NCI-H2081 treated with DMSO at 0.1 percent for 48 hours (cell line): ENCODE results near the gene B9D1.

Experiments
- DNase-seq: peaks from one replicate; lab custom pipeline; 2025; lab: John Stamatoyannopoulos, UW

Gene B9D1

DNA sequence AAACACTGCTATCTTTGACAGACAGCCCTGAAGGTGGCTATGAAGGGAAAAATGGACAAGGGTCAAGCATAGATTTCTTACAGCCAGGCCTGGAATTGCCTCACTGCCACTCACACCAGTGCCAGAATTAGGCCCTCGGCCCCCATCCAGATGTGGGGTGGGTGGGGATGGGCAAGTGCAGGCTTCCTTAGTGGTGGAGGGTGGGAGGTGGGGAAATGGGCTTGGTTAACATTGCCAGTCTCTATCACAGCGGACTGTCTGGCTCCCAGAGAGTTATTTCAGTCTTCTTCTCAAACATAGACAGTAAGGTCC is 24.9 kb downstream of the B9D1 start:
- DNase-seq: no peak

DNA sequence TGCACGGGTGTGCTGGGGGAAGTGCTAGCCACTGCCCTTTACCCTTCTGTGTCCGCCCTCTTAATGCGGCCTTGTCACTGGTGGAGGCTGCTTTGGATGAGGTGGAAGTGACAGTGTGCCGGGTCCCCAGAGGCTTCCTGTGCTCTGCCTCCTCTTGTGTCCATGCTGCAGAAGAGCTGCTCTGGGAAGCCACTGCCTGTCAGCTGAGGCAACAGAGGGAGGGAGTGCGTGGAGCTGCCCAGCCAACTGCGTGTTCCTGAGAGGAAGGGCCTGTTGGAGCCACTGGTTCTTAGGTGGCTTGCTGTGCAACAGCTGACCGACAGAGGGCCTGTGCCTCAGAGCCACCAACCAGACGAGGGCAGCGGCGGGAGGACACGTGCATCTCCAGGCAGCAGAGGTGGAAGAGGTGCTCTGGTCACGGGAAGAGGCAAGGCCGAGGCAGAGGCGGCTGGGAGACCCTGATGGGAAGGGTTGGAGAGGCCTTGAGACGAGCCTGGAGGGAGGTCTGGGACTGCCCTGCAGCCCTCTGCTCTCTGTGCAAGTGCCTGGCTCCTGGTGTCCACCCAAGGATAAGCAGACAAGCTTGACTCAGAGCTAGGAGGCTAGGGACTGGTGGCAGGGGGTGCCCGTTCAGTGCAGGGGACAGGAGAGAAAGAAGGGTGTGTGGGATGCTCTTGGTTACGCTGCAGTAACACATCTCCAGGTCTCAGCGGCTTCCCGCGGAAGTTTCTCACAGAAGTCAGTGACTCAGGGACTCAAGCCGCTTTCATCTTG is 25.4 kb downstream of the B9D1 start:
- DNase-seq: no peak

DNA sequence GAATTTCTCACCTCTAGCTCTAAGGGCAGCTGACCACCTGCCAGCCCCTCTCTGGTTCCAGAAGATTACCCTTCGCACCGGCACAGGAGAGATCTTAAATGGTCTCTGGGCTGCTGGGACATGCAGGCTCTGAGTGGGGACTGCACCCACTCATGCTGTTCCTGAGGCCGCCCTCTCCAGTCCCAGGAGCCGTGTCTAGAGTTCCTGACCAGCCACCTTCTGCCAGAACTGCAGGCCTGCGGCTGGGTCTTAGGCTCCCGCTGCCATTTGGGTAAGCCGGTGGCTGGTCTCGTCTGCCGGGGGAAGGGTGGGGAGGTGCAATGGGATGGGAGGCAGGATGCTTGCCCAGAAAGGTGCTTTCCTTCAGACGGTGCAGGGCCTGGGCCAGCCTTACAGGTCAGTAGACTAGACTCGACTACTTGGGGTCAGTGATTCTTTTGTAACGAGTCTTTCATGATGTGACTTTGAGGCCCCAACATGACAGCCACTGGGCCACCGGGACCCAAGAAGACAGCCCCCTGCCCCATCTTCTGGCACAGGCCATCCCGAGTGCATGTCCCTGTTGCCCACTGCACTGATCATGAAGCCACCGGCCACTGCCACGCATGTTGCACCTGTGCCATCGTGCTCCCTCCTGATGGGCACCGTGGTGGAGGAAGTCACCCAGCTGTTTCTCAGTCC is 26.4 kb downstream of the B9D1 start:
- no peak for DNase-seq

DNA sequence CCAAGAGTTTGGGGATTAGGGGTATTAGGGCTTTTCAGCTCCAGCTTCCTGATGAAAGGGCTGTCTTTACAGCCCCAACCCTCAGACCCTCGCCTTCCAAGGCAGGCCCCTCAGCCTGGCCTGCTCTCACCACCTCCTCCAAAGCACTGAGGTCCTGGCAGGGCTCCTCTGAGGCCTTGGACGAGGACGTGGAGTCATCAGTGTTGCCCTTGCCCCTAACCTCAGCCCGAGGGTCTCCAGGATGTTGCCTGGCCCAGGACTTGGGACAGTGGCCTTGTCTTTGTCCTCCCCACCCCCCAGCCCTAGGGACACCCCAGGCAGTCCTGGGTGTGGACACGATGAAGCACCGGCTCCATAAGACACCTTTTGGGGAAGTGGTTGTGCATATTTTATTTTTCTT is 28.2 kb downstream of the B9D1 start:
- DNase-seq: no peak

DNA sequence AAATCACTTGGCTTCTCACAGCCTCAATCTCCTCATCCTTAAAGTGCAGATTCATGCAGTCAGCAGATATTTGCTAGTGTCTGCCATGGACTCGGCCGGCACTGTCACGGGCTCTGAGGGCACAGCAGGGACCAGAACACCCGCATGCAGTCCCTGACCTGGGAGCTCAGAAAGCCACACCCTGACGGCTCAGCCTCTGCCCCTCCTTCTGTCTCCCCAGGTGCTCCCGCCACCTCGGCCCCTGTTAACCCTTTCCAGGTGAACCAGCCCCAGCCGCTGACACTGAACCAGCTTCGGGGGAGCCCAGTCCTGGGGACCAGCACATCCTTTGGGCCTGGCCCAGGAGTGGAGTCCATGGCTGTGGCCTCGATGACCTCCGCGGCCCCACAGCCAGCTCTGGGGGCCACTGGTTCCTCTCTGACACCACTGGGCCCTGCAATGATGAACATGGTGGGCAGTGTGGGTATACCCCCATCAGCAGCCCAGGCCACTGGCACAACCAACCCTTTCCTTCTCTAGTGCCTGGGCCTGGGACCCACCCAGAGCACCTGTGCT is 28.7 kb downstream of the B9D1 start:
- no peak for DNase-seq

DNA sequence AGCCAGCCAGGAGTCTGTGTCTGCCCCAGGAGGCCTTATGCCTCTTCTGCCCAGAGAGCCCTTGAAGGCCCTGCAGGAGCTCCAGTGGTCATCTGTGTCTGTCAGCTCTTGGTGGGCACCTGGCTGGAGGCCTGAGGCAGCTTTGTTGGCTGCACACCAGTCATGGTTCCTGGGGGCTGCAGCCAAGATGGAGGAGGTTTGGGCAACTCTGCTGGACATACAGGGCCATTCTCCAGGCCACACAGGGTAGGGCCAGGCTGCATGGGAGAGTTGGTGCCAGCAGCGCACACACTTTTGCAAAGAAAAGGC is 29.4 kb downstream of the B9D1 start:
- DNase-seq: no peak

DNA sequence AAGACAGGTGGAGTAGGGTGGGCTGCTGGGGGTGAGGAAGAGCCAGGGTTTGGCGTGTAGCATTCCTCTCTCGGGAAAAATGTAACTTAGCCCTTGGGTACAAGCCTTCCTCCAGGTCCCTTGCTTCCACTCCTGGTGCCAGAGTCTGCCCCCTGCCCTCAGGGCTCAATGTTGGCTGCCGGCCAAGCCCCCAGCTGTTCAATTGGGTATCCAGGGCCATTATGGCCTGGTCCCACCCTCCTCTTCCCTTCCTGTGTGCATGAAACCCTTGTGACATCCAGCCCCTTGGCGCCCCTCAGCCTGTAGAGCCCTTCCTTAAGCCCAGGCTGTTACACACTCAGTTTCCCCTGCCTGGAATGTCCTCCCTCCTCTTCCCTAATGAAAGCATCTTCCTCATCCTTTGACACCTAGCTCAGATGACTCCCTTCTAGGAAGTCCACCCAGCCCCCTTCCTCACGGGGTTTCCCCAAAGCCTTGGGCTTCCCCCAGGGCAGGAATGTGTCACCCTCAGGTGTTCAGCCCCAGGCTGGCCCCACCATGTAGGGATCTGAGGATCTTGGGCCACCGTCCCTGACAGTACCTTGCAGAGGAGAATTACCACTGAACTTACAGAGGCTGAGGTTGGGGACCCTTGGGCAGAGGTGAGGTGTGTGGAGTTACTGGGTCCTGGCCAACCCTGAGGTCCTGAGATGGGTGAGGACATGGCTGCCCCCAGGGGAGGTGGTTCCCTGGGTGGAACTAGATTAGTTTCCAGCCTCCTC is 30.0 kb downstream of the B9D1 start:
- DNase-seq: no peak

DNA sequence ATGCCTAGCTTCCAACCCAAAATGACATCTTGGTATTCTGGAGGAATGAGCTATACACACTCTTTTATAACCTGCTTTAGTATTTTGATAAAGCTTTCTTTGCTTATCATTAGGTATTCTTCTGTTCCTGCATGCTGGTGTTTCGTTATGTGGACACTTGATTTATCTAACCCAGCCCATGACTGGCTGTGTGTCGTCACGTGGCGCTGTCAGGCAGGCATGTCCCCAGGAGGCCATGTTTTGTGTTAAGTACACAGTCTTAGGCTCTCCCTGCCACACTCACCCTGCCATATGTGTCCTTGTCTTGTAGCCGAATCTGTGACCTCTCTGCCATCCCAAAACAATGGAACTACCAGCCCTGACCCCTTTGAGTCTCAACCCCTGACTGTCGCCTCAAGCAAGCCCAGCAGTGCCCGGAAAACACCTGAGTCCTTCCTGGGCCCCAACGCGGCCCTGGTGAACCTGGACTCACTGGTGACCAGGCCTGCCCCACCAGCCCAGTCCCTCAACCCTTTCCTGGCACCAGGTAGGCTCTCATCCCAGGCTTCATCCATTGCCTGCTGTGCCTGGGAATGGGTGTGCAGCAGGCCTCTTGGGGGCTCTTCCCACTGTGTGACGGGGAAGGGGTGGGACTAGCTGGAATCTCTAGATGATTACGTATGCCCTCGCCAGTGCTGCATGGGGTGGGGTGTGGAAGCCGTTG is 30.8 kb downstream of the B9D1 start:
- DNase-seq: no peak

DNA sequence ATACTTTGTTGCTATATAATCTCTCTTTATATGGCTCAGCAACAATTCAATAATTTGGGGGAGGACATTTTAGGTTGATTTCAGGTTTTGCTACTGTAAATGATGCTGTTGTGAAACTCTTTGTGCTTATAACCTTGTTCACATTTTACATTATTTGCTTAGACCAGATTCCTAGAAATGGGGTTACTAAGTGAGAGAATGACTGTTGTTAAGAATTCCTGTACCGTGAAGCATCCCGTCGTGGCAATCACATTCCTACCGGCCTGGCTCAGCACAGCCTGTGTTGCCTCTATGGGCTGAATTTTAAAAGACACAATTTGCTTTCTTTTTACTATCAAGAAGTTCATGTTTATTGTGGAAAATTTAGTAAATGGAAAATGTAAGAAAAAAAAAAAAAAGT is 31.4 kb downstream of the B9D1 start:
- no peak for DNase-seq

DNA sequence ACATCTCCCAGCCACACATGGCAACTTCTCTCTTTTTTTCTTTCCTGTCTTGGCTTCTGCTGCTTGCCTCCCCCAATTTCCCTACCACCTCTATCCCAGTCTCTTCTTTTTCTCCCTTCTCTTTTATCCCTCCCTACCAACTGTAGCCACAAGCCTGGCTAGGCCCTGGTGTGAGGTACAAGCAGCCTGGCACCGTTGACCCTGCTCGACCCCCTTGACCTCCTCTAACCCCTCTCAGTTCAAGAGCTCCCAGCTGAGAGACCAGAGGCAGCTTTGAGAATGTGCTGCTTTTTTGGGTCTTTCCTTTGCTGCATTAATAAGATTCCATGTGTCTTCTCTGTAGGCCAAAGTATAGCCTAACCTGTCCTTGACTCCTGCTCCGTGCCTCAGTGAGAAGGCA is 32.3 kb downstream of the B9D1 start:
- no peak for DNase-seq

DNA sequence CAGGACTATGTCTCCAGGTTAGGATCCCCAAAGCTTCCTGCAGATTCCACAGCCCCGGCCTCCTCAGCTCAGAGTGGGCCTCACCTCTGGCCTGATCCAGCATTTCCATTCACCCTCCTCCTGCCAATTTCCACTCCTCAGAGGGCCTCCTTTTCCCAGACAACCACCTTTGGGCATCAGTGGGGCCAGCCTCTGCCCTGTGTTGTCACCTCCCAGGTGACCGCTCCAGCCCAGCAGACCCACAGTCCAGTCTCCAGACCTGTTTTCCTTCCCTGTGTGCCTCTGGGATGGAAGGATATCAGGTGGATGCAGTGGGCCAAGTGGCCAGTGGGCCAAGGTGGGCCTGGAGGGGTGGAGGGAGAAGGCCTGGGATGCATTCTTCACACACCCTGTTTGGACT is 32.7 kb downstream of the B9D1 start:
- no peak for DNase-seq

DNA sequence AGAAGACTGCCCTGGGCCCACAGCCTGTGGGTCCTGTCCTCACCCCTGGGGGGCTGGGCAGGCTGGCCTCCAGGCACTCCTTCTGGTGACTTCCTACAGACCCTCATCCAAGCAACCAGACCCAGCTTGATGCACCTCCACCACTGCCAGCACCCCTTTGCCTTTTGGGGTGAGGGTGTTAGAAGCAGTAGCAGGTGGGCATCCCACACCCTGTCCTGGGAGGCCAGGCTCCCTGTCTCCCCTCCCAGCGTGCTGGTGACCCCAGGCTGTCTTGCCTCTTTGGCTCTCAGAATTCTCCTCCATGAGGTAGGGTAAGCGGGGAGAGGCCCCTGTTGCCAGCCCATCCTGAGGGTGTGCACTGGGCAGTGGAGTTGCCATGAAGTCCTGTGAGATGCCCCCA is 33.4 kb downstream of the B9D1 start:
- no peak for DNase-seq

DNA sequence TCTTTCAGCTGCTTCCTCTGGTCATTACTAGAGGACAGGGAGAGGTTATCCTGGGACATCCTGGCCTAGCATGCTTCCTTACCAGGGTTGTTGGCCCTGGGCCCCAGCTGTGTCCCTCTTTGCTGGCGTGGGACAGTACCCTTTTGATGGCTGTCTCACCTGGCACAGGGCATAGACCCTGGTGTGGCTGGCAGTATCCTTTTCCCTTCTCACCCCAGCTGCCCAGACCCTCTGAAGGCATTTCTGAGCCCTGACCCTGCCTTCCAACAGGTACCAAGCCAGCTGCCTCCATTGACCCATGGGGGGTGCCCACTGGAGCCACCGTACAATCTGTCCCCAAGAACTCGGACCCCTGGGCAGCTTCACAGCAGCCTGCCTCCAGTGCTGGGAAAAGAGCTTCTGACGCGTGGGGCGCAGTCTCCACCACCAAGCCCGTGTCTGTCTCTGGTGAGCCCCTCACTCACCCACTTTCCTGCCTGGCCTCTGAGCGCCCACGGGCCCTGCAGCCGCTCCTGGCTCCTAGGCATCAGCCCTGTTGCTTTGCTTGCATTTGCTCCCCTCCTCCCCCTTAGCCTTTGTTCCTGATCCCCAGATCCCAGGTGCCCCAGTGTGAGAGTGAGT is 34.0 kb downstream of the B9D1 start:
- DNase-seq: no peak

DNA sequence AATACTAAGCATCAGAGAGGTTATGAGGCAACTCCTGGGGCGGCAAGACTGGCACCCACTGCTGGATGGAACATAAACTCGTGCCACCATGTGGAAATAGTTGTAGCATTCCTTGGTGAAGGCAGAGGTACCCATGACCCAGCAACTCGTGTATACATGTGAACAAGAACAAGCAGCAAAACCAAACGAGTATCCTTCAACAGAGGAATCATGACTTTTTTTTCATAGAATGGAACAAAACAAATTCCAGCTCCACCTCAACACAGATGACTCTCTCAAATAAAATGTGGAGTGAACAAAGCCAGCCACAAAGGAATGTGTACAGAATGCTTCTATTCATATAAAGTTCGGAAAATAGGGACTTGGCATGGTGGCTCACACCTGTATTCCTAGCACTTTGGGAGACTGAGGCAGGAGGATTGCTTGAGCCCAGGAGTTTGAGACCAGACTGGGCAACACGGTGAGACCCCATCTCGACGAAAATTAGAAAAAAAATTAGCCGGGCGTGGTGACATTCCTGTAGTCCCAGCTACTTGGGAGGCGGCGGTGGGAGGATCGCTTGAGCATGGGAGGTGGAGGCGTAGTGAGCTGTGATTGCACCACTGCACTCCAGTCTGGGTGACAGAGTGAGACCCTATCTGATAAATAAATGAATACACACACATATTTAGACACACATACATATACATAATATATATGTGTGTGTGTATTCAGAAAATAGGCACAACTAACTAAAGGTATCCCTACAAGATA is 35.3 kb downstream of the B9D1 start:
- no peak for DNase-seq

DNA sequence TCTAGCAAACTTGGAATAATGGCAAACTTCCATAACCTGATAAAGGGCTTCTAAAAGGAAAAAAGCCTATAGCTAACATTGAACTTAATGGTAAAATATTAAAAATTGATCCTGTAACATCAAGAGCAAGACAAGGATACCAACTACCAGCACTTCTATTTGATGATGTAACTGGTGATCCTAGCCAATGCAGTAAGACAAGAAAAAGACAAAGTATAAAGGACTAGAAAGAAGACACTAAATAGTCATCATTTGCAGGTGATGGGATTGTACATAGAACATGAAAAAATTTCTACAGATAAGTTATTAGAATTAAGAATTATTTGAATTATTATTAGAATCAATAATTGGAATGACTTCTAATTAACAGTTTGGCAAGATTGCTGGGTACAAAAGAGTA is 37.0 kb downstream of the B9D1 start:
- no peak for DNase-seq

DNA sequence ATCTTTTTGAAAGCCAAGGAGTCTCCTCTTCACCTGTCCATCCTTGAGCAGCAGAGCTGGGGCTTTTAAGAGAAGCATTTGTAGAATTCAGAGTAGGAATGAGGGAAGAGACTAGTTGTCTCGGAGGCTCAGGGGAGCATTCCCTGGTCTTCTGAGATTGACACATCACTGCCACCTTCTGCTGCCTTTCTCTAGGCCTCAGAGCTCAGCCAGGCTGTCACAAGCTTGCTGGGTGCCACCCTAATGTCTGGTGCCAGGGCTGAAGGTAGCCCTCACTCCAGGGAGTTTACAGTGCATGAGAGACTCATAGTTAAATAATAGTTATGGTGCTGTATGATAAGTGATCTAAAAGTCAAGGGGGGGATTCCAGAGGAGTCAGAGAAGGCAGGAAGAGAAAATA is 39.7 kb downstream of the B9D1 start:
- DNase-seq: no peak

DNA sequence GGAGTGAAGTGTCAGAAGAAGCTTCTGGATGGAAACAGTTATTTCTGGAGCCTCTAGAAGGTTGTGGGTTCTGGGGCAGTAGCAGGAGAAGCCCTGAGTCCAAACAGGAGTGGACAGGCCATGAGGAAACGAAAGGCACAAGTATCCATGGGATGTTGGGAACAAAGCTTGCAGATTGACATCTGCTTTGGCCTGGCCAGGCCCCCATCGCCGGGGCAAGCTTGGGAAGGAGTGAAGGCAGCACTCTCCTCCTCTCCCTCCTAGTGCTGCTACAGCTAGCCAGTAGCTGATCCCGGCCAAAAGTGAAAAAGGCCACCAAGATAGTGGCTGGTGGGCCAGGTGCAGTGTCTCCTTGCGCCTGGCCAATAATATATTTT is 40.4 kb downstream of the B9D1 start:
- DNase-seq: no peak

DNA sequence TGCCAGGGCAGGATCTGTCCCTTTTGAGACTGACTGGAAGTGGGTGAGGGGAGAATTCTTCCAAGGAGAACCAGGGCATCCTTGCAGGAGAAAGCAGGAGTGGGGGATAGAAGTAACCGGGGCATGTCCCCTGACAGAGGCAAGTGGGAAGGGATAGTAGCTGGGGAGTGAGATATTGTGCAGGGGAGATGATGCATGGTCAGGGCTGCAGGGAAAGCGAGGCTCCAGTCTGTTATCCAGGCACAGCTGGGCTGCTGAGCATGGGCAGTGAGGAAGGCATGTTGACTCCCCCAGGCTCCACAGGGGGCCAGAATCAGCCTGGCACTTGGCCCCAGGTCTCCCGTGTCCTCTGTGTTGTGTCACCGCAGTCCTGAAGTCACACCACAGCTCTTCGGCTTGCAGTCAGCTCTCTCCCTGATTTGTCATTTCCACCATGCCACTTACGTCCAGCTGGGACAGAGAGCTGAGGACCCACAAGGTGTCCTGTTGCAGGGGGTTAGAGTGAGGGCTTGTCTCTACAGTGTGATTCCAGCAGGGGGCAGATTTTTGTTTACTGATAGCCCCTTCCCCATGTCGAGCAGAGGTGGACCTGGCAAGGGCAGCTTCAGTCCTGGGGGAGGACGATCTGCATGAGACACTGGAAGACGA is 40.9 kb downstream of the B9D1 start:
- no peak for DNase-seq

DNA sequence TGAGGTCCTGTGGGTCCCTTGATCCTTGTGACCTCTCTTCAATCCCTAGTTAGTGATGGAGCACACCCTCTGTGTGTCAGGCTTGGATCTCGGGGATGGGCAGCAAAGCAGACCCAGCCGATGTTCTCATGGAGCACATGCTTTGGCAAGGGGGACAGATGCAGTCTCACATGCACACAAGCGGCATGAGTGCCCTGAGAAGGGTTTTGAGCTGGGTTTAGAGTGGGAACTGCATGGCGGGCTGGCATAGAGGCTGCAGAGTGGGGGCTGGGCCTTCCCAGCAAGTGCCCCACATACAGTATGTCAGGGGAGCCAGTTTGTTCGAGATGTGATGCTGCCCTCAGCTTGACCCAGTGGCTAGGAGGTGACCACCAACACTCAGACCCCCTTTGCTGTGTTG is 41.6 kb downstream of the B9D1 start:
- no peak for DNase-seq

DNA sequence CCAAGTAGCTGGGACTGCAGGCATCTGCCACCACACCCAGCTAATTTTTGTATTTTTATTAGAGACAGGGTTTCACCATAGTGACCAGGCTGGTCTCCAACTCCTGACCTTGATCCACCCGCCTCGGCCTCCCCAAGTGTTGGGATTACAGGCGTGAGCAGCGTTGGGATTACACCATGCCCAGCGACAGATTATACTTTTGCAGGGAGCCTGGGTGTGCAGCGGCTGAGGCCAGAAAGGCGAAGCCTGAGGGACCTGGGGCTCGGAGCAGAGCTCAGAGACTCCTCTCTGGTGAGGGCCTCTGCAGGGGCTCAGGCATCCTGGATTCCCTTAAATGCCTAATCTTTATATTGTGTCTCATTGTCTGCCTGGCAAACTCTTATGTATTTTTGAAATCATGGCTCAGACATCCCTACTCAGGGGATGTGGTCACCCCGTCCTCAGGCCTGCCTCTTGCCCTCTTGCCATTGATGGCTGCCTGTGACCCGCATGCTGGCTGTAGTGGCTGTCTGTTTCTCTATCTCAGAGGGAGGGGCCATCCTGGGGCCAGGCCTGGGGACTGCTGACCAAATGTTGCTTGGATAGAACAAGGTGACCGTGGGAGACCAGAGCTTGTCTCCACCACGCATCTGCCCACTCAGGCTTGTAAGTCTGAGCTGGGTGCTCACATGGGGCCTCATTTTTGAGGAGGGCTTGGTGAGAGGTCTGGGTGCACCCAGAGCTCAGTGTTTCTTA is 42.6 kb downstream of the B9D1 start:
- no peak for DNase-seq
